Sigmoid colon (tissue), 7 donors: ENCODE results near the gene TTBK2. TPM values are rescaled to one million over a fixed set of nuclear protein-coding genes. Genes with fewer than 3 reads are reported as not detected.
"Not testable (repeated sequence)": the region's sequence is repeated elsewhere in the genome, so short reads cannot be mapped to it uniquely, and the experiment has no call there.

Experiments
- DNase-seq: peaks from one replicate; pipeline ENCODE4 v3.0.0-alpha.2; 2019
- H3K27ac ChIP-seq, 4 donors: fragments of 200-600 bp; sonication (generic); one replicate each; pipeline ENCODE4 v1.5.1; 2016 to 2019; ENCODE audit warnings: mild to moderate bottlenecking in 1 of 4
- H3K27me3 ChIP-seq, 3 donors: fragments of 200-600 bp; sonication (generic); one replicate each; pipeline ENCODE4 v1.5.1; 2019; ENCODE audit warnings: mild to moderate bottlenecking in 1 of 3
- H3K36me3 ChIP-seq, 4 donors: fragments of 200-600 bp; sonication (generic); one replicate each; pipeline ENCODE4 v1.5.1; 2016 to 2019
- H3K4me1 ChIP-seq, 4 donors: fragments of 200-600 bp; sonication (generic); one replicate each; pipeline ENCODE4 v1.5.1; 2017 to 2019
- H3K4me3 ChIP-seq, 4 donors: fragments of 200-600 bp; sonication (generic); one replicate each; pipeline ENCODE4 v1.5.1; 2017 to 2019; ENCODE audit warnings: mild to moderate bottlenecking in 2 of 4, moderate library complexity in 1 of 4
- H3K9me3 ChIP-seq, 4 donors: fragments of 200-600 bp in 3 of 4; sonication (generic) in 3 of 4; one replicate each; pipeline versions ENCODE4 v1.5.1 to v1.6.1; 2013 to 2019
- CTCF ChIP-seq, 4 experiments: fragments of 450-650 bp in 3 of 4; fragments of 200-600 bp in 1 of 4; IDR thresholded peaks; one replicate each; pipeline ENCODE4 v1.5.1; 2016 to 2019; ENCODE audit warnings: antibody characterized with exemption in 4 of 4, mild to moderate bottlenecking in 3 of 4, moderate library complexity in 2 of 4
- EP300 ChIP-seq, 4 donors: sonication (generic); formaldehyde crosslinking; IDR thresholded peaks; one replicate each; pipeline ENCODE4 v1.6.1; 2017; ENCODE audit warnings: antibody characterized with exemption in 4 of 4
- POLR2A ChIP-seq, 2 donors: fragments of 450-650 bp; IDR thresholded peaks; one replicate each; pipeline ENCODE4 v1.6.1; 2016; ENCODE audit warnings: antibody characterized with exemption in 2 of 2, mild to moderate bottlenecking in 2 of 2, moderate library complexity in 2 of 2
- POLR2AphosphoS5 ChIP-seq, 4 donors: sonication (generic); formaldehyde crosslinking; IDR thresholded peaks; one replicate each; pipeline ENCODE4 v1.6.1; 2017; ENCODE audit warnings: antibody characterized with exemption in 4 of 4
- WGBS, 2 donors: extraction: QIAGEN DNeasy Blood & Tissue Kit; methylation state at CpG; one replicate each; pipeline ENCODE4 v1.1.7; 2013; 5-methylcytosine and 5-hydroxymethylcytosine counted together
- intact Hi-C: fragments of 100-400 bp; cut with DNase I; formaldehyde crosslinking; loops from one replicate; pipeline ENCODE4 v1.15.1; 2023
- polyA plus RNA-seq, 3 donors: library from polyadenylated mRNA; stranded (reverse); fragments of 200-250 nt; gene quantifications; one replicate each; pipeline ENCODE4 v1.2.3, GENCODE V29; 2013
- total RNA-seq, 4 donors: library from RNA; depleted of rRNA; stranded (reverse); fragments of >200 nt; gene quantifications; one replicate each; pipeline ENCODE4 v1.1.0, GENCODE V29; 2016
- donor health status: healthy with polysubstance abuse.
- donor health status: Bipolar disorder and iron deficiency.
- donor health status: healthy.

Gene TTBK2
- total and polyA plus RNA-seq, 7 donors: 1.2 to 24.8 (median 16.8) TPM

DNA sequence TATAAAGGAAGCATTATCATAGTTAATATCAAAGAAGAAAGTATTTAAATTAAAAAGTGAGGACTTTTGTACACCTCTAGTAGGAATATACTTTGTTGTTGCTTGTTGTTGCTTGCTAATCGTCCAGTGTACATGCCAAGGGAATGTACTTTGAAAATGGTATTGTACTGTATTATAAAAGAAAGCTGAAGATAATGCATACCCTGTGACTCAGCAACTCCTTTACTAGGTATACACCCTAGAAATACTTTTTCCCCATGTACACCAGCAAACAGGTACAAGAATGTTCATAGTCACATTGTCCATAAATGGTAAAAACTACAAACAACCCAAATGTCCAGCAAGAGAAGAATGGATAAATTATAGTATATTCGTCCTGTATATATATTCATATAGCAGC is 12.0 kb downstream of the TTBK2 start:
- Histone ChIP-seq H3K4me1 (peaks cover 0 to 5% (median 2%) of the 10 kb centered on the region in 4 donors), H3K27ac (no peak overlapping the region), H3K4me3 (no peak overlapping the region), H3K27me3 (no peaks in the 10 kb centered on the region), H3K36me3 (no peaks in the 10 kb centered on the region), H3K9me3 (no peaks in the 10 kb centered on the region)
- intact Hi-C loops: no loop called here
- TF ChIP-seq POLR2AphosphoS5 (IDR thresholded peaks at IDR 0.05) (no peak), EP300 (IDR thresholded peaks at IDR 0.05) (no peak)
- DNase-seq: no peak
- WGBS, 2 donors: 57 to 60% methylated on average over 2 of the region's 2 CpGs

- no peak overlapping the region for H3K27ac ChIP-seq
- TF ChIP-seq POLR2AphosphoS5 (IDR thresholded peaks at IDR 0.05) (no peak), POLR2A (IDR thresholded peaks at IDR 0.05) (no peak), CTCF (IDR thresholded peaks at IDR 0.05) (no peak), EP300 (IDR thresholded peaks at IDR 0.05) (no peak)
- H3K27me3 ChIP-seq: no peaks in the 10 kb centered on the region
- no peaks in the 10 kb centered on the region for H3K9me3 ChIP-seq
- no peaks in the 10 kb centered on the region for H3K36me3 ChIP-seq
- DNase-seq: no peak
- H3K4me3 ChIP-seq: no peak overlapping the region
- intact Hi-C loops: no loop called here
- H3K4me1 ChIP-seq: peaks cover 0 to 11% (median 4%) of the 10 kb centered on the region in 4 donors
- 78 to 87% methylated on average over 5 of the region's 5 CpGs for WGBS, 2 donors
Measured at GRCh38 chr15:42903388-42904324, 16.9 kb downstream of the TTBK2 start.

DNA sequence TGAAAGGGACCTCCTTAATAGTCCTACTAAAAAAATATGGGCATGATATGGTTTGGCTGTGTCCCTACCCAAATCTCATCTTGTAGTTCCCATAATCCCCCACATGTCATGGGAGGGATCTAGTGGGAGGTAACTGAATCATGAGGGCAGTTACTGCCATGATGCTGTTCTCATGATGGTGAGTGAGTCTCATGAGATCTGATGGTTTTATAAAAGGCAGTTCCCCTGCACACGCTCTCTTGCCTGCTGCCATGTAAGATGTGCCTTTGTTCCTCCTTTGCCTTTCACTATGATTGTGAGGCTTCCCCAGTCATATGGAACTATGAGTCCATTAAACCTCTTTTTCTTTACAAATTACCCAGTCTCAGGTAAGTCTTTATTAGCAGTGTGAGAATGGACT is 26.7 kb downstream of the TTBK2 start:
- WGBS, 2 donors: 93 to 95% methylated on average over 1 of the region's 1 CpG
- DNase-seq, H3K27ac ChIP-seq, intact Hi-C loops, H3K9me3 ChIP-seq, H3K27me3 ChIP-seq, H3K36me3 ChIP-seq, H3K4me3 ChIP-seq: not testable (repeated sequence)
- peaks cover 0 to 17% (median 7%) of the 10 kb centered on the region in 4 donors for H3K4me1 ChIP-seq

- H3K4me3 ChIP-seq: no peak overlapping the region
- intact Hi-C loops: no loop called here
- peaks cover 0 to 4% (median 0%) of the 10 kb centered on the region in 4 donors for H3K9me3 ChIP-seq
- H3K27me3 ChIP-seq: no peaks in the 10 kb centered on the region
- 90 to 98% methylated on average over 3 of the region's 3 CpGs for WGBS, 2 donors
- H3K36me3 ChIP-seq: no peaks in the 10 kb centered on the region
- no peak overlapping the region for H3K27ac ChIP-seq
- peaks cover 0 to 17% (median 7%) of the 10 kb centered on the region in 4 donors for H3K4me1 ChIP-seq
- TF ChIP-seq CTCF (IDR thresholded peaks at IDR 0.05): no peak
- TF ChIP-seq EP300 (IDR thresholded peaks at IDR 0.05): no peak
- TF ChIP-seq POLR2A (IDR thresholded peaks at IDR 0.05): no peak
- TF ChIP-seq POLR2AphosphoS5 (IDR thresholded peaks at IDR 0.05): no peak
- DNase-seq: no peak
Measured at GRCh38 chr15:42891569-42891968, 29.0 kb downstream of the TTBK2 start.

DNA sequence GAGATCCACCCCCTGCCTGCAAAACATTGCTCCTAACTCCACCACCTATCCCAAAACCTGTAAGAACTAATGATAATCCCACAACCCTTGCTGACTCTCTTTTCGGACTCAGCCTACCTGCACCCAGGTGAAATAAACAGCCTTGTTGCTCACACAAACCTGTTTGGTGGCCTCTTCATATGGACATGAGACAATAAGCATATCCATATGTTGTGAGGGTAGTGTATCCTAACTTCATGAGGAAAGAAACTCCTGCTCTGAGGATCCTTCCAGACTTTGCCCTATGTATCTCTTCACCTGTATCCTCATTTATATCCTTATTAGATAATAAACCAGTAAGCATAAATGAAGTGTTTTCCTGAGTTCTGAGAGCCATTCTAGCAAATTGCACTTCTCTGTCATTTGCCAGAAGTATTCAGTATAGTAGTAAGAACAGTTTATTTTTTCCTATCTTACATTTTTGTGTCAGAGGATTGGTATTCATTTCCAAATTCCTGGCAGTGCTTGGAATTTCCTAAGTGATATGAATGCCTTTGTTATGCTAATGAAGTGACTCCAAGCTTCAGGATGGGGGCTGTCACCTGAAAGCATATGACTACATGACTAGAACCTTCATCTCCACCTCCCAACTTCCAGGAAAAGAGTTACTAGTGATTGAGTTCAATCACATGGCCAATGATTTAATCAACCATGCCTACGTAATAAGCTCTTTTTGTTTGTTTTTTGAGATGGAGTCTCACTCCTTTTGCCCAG is 30.2 kb downstream of the TTBK2 start:
- intact Hi-C loops: no loop called here
- Histone ChIP-seq H3K36me3 (no peaks in the 10 kb centered on the region), H3K9me3 (peaks cover 0 to 4% (median 0%) of the 10 kb centered on the region in 4 donors), H3K27ac (no peak overlapping the region), H3K27me3 (no peaks in the 10 kb centered on the region), H3K4me3 (no peak overlapping the region), H3K4me1 (peaks cover 0 to 17% (median 7%) of the 10 kb centered on the region in 4 donors)
- no peak for DNase-seq
- WGBS, 2 donors: 90 to 92% methylated on average over 2 of the region's 2 CpGs
- TF ChIP-seq EP300 (IDR thresholded peaks at IDR 0.05): no peak
- no peak for TF ChIP-seq CTCF (IDR thresholded peaks at IDR 0.05)
- TF ChIP-seq POLR2AphosphoS5 (IDR thresholded peaks at IDR 0.05): no peak
- no peak for TF ChIP-seq POLR2A (IDR thresholded peaks at IDR 0.05)

DNA sequence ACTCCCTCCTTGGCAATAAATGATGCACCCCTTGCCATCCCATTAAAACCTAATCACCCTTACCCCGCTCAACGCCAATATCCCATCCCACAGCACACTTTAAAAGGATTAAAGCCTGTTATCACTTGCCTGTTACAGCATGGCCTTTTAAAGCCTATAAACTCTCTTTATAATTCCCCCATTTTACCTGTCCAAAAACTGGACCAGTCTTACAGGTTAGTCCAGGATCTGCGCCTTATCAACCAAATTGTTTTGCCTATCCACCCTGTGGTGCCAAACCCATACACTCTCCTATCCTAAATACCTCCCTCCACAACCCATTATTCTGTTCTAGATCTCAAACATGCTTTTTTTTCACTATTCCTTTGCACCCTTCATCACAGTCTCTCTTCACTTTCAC is 33.2 kb downstream of the TTBK2 start:
- H3K36me3 ChIP-seq, H3K27me3 ChIP-seq, DNase-seq, H3K9me3 ChIP-seq, intact Hi-C loops, H3K4me3 ChIP-seq, H3K27ac ChIP-seq: not testable (repeated sequence)
- H3K4me1 ChIP-seq: peaks cover 0 to 17% (median 7%) of the 10 kb centered on the region in 4 donors
- WGBS, 2 donors: 83 to 94% methylated on average over 3 of the region's 3 CpGs
